HEK293 (cell line): Measurements from ENCODE around the gene LRSAM1.

Source experiments
- CTCF ChIA-PET: fragments of 350-600 bp; formaldehyde crosslinking; extraction: SDS; loops from one replicate; lab custom pipeline; 2021; ENCODE audit warnings: antibody characterized with exemption; lab: Yijun Ruan, JAX
- POLR2A ChIA-PET: fragments of 300-600 bp; formaldehyde crosslinking; extraction: SDS; loops from one replicate; lab custom pipeline; 2020; ENCODE audit warnings: antibody characterized with exemption, inconsistent platforms; lab: Yijun Ruan, JAX
- H3K27ac ChIP-seq: fragments of 200-500 bp; sonication (Bioruptor generic); 2 replicates; pipeline ENCODE4 v1.5.1; 2014; ENCODE audit warnings: low read depth, low read length, control low read depth, inconsistent platforms; ENCODE audit errors: extremely low read depth
- H3K36me3 ChIP-seq, 2 experiments: fragments of 200-500 bp in 1 of 2; sonication (Bioruptor generic) in 1 of 2; 1 replicate in 1 of 2; 2 replicates in 1 of 2; pipeline ENCODE4 v1.5.1; 2014 to 2017; ENCODE audit warnings: inconsistent platforms in 2 of 2, low read length in 2 of 2; ENCODE audit not compliant: control insufficient read depth in 2 of 2, insufficient read depth in 1 of 2
- H3K4me1 ChIP-seq: fragments of 200-500 bp; sonication (Bioruptor generic); 2 replicates; pipeline ENCODE4 v1.5.1; 2014; ENCODE audit warnings: mild to moderate bottlenecking, low read length, inconsistent platforms; ENCODE audit not compliant: control insufficient read depth, insufficient read depth
- H3K4me3 ChIP-seq: 2 replicates; pipeline ENCODE4 v1.5.1; 2011; ENCODE audit warnings: low read depth, mild to moderate bottlenecking, control low read depth, low read length, moderate library complexity
- H3K9me3 ChIP-seq: fragments of 200-500 bp; sonication (Bioruptor generic); 2 replicates; pipeline ENCODE4 v1.5.1; 2014; ENCODE audit warnings: low read depth, low read length, inconsistent platforms; ENCODE audit not compliant: control insufficient read depth, insufficient read depth
- HOXD13 ChIP-seq: sonication (generic); formaldehyde crosslinking; IDR thresholded peaks from 2 replicates; pipeline ENCODE4 v1.8.0; 2022; ENCODE audit warnings: missing genetic modification reagents, borderline replicate concordance
- KLF1 ChIP-seq: fragments of 450-650 bp; formaldehyde crosslinking; IDR thresholded peaks from 2 replicates; pipeline ENCODE4 v1.5.1; 2016; ENCODE audit warnings: missing biosample characterization, missing genetic modification characterization
- KLF10 ChIP-seq: fragments of 450-650 bp; IDR thresholded peaks from 2 replicates; pipeline ENCODE4 v1.5.1; 2018; ENCODE audit warnings: missing biosample characterization, mild to moderate bottlenecking, missing genetic modification characterization
- REST ChIP-seq: fragments of 450-650 bp; formaldehyde crosslinking; IDR thresholded peaks from 2 replicates; pipeline ENCODE4 v1.5.1; 2016; ENCODE audit warnings: missing biosample characterization, missing genetic modification characterization
- ZBTB17 ChIP-seq: fragments of 450-650 bp; formaldehyde crosslinking; IDR thresholded peaks from 2 replicates; pipeline ENCODE4 v1.5.1; 2016; ENCODE audit warnings: missing biosample characterization, missing genetic modification characterization
- ZBTB26 ChIP-seq: fragments of 450-650 bp; formaldehyde crosslinking; optimal IDR thresholded peaks from 2 replicates; pipeline ENCODE3; 2016; ENCODE audit warnings: missing biosample characterization, mild to moderate bottlenecking, missing genetic modification characterization
- ZBTB7A ChIP-seq: fragments of 450-650 bp; formaldehyde crosslinking; IDR thresholded peaks from 2 replicates; pipeline ENCODE4 v1.5.1; 2016; ENCODE audit warnings: low read depth, missing biosample characterization, missing genetic modification characterization
- ZNF121 ChIP-seq: fragments of 450-650 bp; formaldehyde crosslinking; IDR thresholded peaks from 2 replicates; pipeline ENCODE4 v1.5.1; 2016; ENCODE audit warnings: missing biosample characterization, missing genetic modification characterization
- ZNF133 ChIP-seq: fragments of 450-650 bp; formaldehyde crosslinking; IDR thresholded peaks from 2 replicates; pipeline ENCODE4 v1.5.1; 2016; ENCODE audit warnings: missing biosample characterization, missing genetic modification characterization
- ZNF175 ChIP-seq: fragments of 450-650 bp; formaldehyde crosslinking; IDR thresholded peaks from 2 replicates; pipeline ENCODE4 v1.5.1; 2016; ENCODE audit warnings: missing biosample characterization, missing genetic modification characterization
- ZNF18 ChIP-seq: fragments of 450-650 bp; formaldehyde crosslinking; IDR thresholded peaks from 2 replicates; pipeline ENCODE4 v1.5.1; 2016; ENCODE audit warnings: missing biosample characterization, missing genetic modification characterization
- ZNF366 ChIP-seq: fragments of 450-650 bp; formaldehyde crosslinking; conservative IDR thresholded peaks from 2 replicates; pipeline ENCODE4 v1.5.1; 2016; ENCODE audit warnings: missing biosample characterization, missing genetic modification characterization
- ZNF501 ChIP-seq: fragments of 450-650 bp; formaldehyde crosslinking; IDR thresholded peaks from 2 replicates; pipeline ENCODE4 v1.5.1; 2016; ENCODE audit warnings: missing biosample characterization, missing genetic modification characterization
- ZNF654 ChIP-seq: fragments of 450-650 bp; formaldehyde crosslinking; IDR thresholded peaks from 2 replicates; pipeline ENCODE4 v1.5.1; 2016; ENCODE audit warnings: low read depth, missing biosample characterization, missing genetic modification characterization
- TF ChIP-seq, protein P1 (sequence below): fragments of 450-650 bp; formaldehyde crosslinking; IDR thresholded peaks from 2 replicates; pipeline ENCODE4 v1.5.1; 2016; ENCODE audit warnings: missing biosample characterization, missing genetic modification characterization, borderline replicate concordance
- TF ChIP-seq, protein P2 (sequence below): fragments of 450-650 bp; formaldehyde crosslinking; IDR thresholded peaks from 2 replicates; pipeline ENCODE4 v1.5.1; 2016; ENCODE audit warnings: missing biosample characterization, missing genetic modification characterization, borderline replicate concordance

LRSAM1 gene

DNA sequence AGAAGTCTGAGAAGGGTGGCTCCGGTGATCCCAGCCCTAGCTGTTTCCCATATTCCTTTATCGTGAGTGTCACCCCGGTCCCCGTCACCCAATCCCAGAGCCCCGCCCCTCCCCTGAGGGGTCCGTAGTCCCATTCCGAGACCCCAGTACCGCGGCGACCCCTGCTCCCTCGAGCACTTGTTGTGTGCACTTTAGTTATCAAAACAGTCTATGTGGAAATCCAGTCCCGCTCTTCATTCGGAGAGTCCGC, 223 bp downstream of the LRSAM1 start:
- CTCF ChIA-PET = interaction anchor here (1.1 kb wide), 1 partner anchor 283 kb away, joined by 3 read pairs; the partner anchor contains the start of gene TOR2A
- 0 out of 2 replicates have a peak, but pooled peaks have one; percentile 9 for TF ChIP-seq HOXD13 (CRISPR knock-in tag)
- TF ChIP-seq ZNF18 (tag by site-specific recombination) = no peak
- Histone ChIP-seq H3K9me3 (no peaks in the 10 kb centered on the region), H3K4me3 (peak overlapping the region; percentile 90), H3K36me3 (peaks cover 5 to 67% of the 10 kb centered on the region in 2 experiments; a peak in 2 of 3 replicates), H3K27ac (peak overlapping the region; percentile 98; the same call in 1 of the 2 replicates), H3K4me1 (no peaks in the 10 kb centered on the region)
- POLR2A ChIA-PET = interaction anchor here (0.6 to 4.0 kb wide), 33 partner anchors 10 to 537 kb away, joined by 3 to 46 read pairs (median 4); partner anchors contain the start of genes RALGPS1, SLC2A8, ST6GALNAC6 and TOR2A

GRCh38 chr9:127451858-127452656, 747 bp downstream of the LRSAM1 start:
- Histone ChIP-seq H3K4me3 (peak overlapping the region; percentile 90), H3K9me3 (no peaks in the 10 kb centered on the region), H3K36me3 (peaks cover 5 to 65% of the 10 kb centered on the region in 2 experiments; a peak in 2 of 3 replicates), H3K4me1 (no peaks in the 10 kb centered on the region), H3K27ac (peak overlapping the region; percentile 98; the same call in 1 of the 2 replicates)
- ChIA-PET POLR2A (interaction anchor here (0.6 to 4.0 kb wide), 32 partner anchors 10 to 537 kb away, joined by 3 to 46 read pairs (median 4); partner anchors contain the start of genes RALGPS1, SLC2A8, ST6GALNAC6 and TOR2A), CTCF (interaction anchor here (0.6 to 1.1 kb wide), 3 partner anchors 53 to 283 kb away, joined by 3 read pairs; partner anchors contain the start of gene TOR2A)
- TF ChIP-seq ZBTB26 (tag by site-specific recombination) = no peak
- no peak for TF ChIP-seq KLF10 (tag by site-specific recombination)
- peak; percentile 86 for TF ChIP-seq ZBTB17
- TF ChIP-seq ZNF121 (tag by site-specific recombination) = no peak
- no peak for TF ChIP-seq ZBTB7A
- TF ChIP-seq ZNF133 (tag by site-specific recombination) = no peak
- TF ChIP-seq, protein P1, sequence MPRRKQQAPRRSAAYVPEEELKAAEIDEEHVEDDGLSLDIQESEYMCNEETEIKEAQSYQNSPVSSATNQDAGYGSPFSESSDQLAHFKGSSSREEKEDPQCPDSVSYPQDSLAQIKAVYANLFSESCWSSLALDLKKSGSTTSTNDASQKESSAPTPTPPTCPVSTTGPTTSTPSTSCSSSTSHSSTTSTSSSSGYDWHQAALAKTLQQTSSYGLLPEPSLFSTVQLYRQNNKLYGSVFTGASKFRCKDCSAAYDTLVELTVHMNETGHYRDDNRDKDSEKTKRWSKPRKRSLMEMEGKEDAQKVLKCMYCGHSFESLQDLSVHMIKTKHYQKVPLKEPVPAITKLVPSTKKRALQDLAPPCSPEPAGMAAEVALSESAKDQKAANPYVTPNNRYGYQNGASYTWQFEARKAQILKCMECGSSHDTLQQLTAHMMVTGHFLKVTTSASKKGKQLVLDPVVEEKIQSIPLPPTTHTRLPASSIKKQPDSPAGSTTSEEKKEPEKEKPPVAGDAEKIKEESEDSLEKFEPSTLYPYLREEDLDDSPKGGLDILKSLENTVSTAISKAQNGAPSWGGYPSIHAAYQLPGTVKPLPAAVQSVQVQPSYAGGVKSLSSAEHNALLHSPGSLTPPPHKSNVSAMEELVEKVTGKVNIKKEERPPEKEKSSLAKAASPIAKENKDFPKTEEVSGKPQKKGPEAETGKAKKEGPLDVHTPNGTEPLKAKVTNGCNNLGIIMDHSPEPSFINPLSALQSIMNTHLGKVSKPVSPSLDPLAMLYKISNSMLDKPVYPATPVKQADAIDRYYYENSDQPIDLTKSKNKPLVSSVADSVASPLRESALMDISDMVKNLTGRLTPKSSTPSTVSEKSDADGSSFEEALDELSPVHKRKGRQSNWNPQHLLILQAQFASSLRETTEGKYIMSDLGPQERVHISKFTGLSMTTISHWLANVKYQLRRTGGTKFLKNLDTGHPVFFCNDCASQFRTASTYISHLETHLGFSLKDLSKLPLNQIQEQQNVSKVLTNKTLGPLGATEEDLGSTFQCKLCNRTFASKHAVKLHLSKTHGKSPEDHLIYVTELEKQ = no peak
- TF ChIP-seq, protein P2, sequence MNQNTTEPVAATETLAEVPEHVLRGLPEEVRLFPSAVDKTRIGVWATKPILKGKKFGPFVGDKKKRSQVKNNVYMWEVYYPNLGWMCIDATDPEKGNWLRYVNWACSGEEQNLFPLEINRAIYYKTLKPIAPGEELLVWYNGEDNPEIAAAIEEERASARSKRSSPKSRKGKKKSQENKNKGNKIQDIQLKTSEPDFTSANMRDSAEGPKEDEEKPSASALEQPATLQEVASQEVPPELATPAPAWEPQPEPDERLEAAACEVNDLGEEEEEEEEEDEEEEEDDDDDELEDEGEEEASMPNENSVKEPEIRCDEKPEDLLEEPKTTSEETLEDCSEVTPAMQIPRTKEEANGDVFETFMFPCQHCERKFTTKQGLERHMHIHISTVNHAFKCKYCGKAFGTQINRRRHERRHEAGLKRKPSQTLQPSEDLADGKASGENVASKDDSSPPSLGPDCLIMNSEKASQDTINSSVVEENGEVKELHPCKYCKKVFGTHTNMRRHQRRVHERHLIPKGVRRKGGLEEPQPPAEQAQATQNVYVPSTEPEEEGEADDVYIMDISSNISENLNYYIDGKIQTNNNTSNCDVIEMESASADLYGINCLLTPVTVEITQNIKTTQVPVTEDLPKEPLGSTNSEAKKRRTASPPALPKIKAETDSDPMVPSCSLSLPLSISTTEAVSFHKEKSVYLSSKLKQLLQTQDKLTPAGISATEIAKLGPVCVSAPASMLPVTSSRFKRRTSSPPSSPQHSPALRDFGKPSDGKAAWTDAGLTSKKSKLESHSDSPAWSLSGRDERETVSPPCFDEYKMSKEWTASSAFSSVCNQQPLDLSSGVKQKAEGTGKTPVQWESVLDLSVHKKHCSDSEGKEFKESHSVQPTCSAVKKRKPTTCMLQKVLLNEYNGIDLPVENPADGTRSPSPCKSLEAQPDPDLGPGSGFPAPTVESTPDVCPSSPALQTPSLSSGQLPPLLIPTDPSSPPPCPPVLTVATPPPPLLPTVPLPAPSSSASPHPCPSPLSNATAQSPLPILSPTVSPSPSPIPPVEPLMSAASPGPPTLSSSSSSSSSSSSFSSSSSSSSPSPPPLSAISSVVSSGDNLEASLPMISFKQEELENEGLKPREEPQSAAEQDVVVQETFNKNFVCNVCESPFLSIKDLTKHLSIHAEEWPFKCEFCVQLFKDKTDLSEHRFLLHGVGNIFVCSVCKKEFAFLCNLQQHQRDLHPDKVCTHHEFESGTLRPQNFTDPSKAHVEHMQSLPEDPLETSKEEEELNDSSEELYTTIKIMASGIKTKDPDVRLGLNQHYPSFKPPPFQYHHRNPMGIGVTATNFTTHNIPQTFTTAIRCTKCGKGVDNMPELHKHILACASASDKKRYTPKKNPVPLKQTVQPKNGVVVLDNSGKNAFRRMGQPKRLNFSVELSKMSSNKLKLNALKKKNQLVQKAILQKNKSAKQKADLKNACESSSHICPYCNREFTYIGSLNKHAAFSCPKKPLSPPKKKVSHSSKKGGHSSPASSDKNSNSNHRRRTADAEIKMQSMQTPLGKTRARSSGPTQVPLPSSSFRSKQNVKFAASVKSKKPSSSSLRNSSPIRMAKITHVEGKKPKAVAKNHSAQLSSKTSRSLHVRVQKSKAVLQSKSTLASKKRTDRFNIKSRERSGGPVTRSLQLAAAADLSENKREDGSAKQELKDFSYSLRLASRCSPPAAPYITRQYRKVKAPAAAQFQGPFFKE = no peak
- TF ChIP-seq ZNF654 (tag by site-specific recombination) = no peak
- no peak for TF ChIP-seq ZNF175 (tag by site-specific recombination)
- peak; percentile 67 for TF ChIP-seq ZNF366
- TF ChIP-seq REST (tag by site-specific recombination) = no peak
- no peak for TF ChIP-seq ZNF501 (tag by site-specific recombination)
- TF ChIP-seq KLF1 (tag by site-specific recombination) = peak; percentile 75
